GM19467 (cell line): Measurements from ENCODE around the gene IGSF21.

ENCODE experiments used
- ATAC-seq: cut with Tn5 transposase; IDR thresholded peaks from one replicate; pipeline ENCODE4 v1.9.1; 2021; ENCODE audit warnings: mild to moderate bottlenecking, moderate library complexity; ENCODE audit not compliant: unreplicated experiment

Gene IGSF21

DNA sequence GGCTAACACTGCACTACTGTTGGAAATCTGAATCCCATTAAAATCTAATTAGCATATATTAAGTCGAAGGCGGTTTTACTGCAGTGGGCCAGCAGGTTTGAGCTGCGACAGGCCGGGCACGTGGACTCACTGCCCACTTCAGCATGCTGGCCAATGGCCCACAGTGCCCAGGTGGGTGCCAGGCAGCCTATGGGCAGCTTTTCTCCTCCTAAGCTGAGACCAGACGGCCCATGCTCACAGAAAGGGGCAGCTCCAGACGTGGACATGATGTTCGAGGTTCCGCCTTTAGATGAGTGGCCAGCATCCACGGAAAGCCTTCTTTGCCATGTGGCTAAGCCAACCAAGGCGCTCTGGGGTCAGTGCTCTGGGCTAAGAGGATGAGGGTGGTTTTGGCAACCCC is 283.4 kb downstream of the IGSF21 start:
- ATAC-seq, result no peak

DNA sequence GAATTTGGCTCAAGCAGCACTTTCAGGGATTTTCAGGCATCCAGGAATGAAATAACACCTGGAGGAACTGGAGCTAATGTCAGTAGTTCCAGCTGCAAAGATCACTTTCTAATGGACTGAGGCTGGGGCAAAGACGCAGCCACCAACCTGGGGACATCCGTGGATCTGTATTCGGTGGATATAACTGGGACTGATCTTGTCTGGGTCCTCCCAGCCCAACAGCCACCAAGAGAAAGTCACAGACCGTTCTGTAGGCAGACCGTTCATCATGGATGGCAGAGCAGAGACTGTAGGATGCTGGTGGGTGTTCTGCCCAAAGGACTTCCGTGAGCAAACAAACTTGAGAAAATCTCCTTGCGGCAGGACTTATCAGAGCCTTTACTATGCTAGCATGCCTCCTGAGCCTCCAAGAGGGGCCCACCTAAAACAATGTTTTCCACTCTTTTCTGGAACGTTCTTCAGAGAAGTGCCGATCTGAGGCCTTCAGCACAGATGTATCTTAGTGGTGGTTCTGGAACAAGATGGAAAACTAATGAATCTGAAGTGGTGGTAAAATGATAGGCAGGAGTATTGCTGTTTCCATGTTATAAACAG is 287.1 kb downstream of the IGSF21 start:
- no peak for ATAC-seq

DNA sequence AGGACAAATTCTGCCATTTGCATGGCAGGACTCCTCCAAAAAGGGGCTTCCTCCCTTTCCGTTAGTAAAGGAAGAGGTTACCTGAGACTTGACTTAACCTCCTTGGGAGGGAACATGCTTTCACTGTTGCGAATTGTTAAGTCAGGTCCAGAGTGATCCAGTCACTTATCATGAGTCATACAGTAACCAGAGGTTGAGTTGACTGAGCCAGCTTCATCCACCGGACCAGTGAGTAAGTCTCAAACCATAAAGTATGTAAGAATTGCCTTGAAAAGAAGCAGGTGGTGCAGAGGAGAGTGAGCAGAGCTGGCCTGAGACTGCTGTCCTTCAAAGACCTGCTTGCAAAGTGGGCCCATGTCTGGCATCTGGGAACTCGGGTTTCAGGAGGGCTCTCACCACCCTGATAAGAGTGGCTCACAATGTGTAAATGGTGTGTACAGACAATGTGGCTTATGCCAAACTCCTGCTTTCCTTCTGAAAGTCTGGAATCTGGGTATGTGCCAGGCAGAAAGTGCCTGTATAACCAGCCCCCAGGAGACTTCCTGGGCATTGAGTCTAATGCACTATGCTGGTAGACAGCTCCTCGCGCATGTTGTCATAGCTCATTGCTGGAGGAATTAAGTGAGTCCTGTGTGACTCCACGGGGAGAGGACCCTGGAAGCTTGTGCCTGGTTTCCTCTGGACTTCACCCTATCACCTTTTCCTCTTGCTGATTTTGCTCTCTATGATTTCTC is 288.8 kb downstream of the IGSF21 start:
- ATAC-seq, result no peak

DNA sequence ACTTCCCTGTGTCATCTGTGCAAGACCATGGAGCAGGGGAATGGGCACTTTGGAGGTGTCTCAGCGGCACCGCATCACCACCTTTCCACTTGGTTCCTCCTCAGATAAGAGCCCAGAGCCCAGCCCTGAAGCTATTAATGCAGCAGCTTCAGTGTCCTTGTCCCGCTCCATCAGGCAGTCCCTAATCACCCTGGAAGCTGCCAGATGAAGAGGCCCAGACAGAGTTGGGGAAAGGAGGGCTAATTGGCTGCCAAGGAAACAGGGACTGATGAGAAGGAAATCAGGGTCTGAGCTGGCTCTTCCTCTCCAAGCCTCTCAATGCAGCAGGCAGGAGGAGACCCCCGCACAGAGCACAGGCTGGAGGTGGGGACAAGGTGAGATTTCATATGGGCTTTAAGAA is 290.0 kb downstream of the IGSF21 start:
- no peak for ATAC-seq

DNA sequence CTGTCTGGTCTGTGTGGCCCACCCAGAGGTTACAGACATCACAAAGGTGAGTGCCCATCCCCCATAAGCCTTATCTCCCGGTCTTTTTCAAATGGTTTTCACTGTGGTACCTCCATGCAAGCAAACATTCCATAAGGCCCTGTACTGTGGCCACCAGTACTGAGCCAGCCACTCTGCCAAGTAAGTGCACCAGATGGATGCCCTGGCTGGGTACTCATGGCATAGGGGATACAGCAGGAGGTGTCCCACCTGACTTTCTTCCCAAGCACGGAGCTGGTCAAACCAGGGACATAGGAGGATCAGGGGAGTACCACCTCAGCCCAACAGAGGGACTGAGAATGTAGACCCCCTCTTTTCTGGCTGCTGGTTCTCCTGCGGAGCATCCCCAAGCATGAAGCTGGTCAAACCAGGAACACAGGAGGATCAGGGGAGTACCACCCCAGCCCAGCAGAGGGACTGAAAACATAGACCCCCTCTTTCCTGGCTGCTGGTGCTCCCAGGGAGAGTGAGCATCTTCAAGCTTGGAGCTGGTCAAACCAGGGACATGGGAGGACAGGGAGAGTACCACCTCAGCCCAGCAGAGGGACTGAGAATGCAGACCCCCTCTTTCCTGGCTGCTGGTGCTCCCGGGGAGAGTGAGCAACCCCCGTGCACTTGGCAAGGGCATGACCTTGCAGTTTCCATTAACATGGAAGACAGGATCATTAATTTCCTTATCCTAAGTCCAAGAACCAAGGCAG is 291.4 kb downstream of the IGSF21 start:
- no peak for ATAC-seq

DNA sequence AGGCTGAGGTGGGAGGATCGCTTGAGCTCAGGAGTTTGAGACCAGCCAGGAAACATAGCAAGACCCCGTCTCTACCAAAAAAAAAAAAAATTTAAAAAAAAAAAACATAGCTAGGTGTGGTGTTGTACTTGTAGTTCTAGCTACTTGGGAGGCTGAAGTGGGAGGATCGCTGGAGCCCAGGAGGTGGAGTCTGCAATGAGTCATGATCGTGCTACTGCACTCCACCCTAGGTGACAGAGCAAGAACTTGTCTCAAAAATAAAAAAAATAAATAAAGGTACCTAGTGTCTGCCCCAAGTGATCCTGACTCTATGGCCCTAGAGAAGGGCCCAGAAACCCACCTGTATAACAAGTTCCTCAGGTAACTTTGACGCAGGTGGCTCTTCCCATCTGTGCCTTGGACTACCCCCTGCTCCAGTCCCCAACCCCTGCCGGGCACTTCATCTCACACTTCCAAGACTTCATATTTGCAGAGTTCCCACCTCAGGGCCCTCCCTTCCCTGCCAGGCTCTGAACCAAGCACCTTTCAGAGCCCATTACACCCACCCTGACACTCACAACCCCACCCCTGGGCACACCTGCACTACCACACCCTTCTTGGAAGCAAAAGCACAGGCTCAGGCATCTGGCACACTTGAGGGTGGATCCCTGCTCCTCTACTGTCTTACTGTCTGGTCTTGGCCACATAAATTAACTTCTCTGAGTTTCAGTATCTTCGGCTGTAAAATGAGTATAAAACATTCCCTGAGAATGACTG is 292.9 kb downstream of the IGSF21 start:
- no peak for ATAC-seq

DNA sequence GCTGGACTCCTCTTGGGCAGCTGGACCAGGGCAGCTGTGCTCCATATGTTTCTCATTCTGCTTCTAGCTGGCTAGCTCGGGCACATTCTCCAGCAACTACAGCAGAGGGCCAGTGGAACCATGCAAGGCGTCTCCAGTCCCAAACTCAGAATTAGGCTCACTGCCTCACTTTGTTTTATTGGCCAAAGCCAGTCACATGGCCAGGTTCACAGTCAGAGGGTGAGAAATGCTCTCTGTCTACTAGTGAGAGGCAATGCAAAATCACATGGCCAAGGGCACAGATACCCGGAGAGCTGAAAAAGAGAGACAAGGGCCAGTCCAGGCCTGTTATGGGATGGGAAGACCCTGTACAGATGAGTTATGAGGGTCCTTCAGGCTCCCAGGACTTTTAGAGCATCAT is 294.3 kb downstream of the IGSF21 start:
- no peak for ATAC-seq

DNA sequence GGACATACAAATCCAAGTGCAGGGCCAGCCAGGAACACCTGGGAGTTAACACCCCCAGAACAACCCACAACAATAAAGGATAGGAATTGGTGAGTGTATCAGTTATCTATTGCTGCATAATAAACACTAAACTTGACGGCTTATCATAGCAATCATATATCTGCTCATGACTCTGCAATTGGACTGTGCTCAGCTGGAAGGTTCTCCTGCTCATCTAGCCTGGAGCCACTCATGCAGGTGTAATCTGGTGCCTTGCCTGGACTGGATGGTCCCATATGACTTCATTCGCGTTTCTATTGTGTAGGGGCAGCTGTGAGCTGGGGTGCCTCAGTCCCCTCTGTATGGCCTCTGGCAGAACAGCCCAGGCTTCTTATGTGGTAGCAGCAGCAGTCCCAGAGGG is 296.9 kb downstream of the IGSF21 start:
- ATAC-seq, result no peak

DNA sequence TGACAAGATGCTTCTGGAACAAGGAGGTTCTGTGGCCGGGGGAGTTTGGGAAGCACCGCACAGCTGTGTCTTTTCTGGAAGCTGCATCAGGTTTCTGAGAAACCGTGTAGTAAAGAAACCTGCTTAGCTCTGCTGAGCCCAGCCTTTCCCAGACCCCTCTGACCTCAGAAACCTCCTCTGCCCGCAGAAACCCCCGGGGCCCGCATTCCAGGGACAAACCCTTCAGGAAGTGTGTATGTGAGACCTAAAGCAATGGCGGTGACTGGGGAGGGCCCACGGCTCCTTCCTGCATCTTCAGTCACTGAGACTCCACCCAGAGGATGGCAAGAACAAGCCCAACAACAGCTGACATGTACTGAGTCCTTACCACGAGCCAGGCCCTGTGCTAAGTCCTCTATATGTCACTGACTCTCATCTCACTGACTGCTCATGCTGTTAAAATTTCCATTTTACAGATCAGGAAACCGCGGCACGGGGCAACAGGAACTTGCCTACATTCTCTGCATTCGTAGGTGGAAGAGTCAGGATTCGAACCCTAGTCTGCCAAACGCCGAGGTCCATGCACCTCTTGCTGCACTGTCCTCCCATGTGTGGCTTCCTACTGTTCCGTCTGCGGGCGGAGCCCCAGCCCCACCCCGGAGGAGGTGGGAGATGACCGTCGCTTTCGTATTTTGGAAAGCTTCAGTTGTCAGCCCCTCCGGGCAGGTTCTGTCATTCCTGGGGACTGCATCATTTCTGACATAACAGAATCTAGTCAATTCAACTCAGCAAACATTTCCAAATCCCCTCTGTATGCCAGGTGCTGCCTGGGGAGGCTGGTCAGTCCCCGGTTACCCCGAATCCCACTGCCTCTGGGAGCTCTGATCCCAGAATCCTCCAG is 299.8 kb downstream of the IGSF21 start:
- ATAC-seq, result no peak

DNA sequence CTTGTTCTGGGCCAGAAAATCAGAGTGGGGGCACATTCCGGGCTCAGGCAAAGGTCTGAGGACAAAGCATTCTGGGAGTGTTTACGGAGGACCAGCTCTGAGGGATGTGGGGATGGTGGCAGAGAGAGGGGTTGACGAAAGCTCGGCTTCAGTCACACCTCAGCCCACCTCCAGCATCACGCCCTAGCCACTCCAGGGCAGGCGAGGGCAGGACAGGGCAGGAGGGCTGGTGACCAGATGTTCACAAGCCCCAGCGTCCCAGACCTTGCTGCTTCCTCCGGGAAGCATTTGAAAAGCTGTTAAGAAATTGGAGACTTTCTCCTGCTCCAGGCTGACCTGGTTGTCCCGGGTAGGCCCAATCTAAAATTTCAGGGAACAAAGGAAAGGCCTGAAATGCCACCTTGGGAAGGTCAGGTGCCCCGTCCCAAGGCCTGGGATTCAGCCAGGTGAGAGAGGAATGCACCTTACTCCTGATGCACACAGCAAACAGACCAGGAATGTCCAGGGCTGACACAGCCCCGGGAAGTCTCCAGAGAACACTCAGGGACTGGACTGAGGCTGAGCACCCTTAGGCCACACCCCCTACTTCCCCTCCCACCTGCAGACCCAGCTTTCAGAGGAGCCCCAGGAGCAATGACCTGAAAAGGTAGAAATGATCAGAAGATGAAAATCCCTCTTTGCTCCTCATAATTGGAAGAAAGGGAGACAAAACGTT is 301.2 kb downstream of the IGSF21 start:
- ATAC-seq, result no peak

DNA sequence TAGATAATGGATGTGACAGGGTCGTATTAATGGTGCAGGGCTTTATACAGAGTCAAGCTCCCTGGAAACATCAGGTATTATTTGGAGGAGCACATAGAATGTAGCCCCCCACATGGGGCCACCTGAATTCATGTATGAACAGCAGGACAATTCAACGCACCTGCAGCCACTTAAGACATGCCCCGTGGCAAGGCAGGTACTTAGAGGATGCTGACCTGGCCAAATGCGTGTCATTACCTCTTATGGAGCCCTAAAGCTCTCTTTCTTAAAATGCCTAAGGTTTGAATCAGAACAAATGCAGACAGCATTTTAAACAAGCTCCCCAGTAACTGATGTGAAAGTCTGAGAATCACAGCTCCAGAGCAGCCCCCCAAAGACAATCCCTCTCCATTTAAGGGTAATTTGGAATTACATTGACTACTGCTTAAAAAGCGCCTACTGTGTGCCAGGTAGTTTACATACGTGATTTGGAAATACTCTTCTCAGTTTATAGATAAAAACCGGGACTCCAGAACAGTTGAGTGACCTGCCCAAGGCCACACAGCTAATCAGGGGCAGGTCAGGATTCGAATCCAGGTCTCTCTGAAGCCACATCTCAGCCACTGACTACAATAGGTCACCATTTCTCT is 302.1 kb downstream of the IGSF21 start:
- ATAC-seq, result no peak

DNA sequence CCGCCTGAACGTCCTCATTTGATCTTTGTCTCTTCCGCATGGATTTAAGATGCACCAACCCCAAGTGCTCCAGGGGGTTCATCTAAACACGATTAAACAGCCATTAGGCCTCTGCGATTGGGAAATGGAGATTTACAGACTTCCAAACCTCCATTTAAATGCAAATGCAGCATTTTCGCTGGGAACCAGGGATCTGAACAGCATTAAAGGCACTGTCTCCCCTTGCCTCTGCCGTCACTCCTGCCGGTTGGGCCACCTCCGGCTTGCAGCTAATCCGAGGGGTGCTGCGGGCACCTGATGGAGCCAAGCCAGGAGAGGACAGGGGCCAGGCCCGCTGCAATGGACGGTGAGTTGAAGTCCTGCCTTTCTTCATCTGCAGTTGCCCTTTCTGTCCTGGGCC is 302.8 kb downstream of the IGSF21 start:
- no peak for ATAC-seq

DNA sequence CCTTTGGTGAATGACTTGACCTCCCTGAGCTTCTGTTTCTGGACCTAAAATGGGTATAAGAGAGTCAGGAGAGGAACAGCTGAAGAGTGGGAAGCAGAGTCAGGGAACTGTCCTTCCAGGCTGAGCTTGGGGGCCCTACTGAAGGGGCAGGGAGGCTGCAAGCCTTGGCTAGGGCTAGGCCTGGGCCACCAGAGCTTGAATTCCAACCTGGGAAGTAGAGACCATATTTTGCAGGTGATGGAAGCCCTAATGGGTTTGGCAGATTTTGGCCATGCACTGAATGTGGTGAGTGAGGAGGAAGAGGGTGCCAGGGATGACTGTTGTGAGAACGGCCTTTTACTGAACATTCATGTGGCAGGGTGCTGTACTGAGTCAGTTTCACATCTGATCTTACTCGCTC is 303.7 kb downstream of the IGSF21 start:
- ATAC-seq, result no peak

DNA sequence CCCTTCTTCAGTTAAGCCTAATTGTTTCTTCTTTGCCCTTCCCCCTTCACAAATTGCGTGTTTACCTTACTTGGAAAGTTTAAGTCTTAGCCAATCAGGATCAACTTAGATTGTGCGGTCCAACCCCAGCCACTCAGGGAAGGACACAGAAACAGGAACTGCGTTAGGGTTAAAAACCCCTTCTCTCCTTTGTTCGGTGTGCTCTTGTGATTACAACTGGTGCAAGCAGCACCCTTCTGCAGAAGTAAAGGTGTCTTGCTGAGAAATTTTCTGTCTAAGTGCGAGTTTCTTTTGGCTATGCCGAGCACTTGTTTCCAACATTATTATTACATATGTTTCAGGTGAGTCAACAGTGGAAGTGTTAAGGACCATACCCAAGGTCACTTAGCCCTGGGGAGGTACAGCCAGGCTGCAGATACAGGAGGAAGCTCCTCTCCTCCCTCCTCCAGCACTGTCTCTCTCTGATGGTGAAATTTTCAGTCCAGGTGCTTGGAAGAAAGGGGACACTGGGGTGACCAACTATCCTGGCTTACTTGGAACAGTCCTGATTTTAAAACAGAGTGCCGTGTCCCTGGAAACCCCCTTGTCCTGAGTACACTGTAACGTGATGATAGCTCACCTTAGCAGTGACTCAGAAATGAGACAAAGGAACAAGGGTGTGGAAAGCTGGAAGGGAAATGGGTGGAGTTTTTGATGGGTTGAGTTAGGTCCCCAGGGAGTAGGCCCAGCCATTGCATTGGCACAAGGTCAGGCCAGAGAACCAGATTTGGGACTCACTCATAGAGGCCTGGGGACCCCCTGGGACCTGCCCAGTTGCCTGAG is 304.4 kb downstream of the IGSF21 start:
- ATAC-seq, result no peak

DNA sequence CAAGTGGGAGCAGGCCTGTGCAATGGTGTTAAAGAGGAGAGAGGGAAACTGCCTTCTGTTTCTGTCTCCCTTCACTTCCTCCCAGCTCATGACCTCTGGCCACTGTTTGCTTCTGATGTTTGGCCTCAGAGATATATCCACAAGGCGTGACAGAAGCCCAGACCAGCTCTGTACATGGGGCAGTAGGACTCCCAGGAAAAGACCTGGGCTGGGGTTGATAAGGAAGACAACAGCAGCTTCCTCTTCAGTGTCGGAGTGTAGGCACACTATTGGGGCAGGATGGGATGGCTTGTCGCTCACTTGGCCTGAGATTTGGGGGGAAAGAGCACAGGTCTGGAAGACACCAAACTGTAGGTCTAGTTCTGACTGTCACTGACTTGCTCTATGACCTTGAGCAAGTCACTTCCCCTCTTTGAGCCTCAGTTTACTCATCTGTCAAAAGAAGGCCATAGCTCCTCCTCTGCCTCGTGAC is 305.3 kb downstream of the IGSF21 start:
- ATAC-seq, result no peak

DNA sequence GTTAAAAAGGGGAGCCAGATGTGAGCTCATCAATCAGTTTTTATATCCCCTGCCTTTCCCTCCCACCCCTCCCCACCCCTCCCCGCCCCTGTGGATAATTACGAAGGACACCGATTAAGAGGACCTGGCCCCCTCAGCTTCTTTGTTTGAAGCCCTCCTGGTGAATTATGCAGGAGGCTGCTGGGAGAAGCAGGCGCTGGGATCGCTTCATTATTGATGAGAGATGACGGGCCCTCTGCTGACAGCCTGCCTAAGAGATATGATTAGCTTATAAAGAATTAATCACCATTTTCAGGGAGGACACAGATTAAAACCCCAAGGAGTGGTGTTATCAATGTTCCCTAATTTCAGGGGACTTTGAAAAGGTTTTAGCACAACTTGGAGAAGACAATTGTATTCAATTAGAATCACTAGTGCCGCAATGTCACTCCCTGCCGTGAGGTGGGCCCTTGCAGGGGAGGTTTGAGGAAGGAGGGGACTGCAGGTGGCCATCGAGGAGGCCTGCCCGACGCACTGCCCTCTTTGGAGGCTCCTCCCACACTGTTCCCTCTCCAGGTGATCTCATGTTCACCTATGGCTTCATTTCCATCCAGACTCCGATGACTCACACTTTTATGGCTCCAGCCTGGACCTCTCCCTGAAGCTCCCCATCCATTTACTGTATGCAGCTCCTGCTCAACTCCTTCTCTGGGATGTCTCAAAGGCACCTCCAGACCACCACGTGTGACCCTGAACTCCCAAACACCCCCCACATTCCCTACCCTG is 306.1 kb downstream of the IGSF21 start:
- ATAC-seq, result no peak

DNA sequence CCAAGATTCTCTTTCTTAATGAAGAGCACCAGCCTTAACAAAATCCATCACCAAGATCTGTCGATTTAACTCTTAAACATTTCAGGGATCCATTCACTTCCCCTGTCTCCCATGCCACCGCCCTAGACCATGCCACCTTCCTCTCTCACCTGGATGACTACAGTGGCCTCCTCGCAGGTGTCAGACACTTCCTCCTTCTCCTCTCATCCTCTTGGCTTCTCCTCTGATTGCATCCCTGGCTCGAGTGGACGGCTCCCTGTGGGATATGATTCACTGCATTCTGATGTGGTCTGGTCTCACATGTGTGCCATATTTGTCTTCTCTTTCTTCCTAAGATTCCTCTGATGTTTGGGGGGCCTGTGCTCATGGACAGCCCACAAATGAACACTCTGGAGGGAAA is 306.7 kb downstream of the IGSF21 start:
- ATAC-seq, result no peak
